IPS-NIHi7 (cell line): ENCODE data around the gene LRRN4.
"Not testable (repeated sequence)": the region's sequence is repeated elsewhere in the genome, so short reads cannot be mapped to it uniquely, and the experiment has no call there.

Experiments
- DNase-seq: peaks from one replicate; pipeline ENCODE4 v3.0.0; 2012; ENCODE audit warnings: mixed read lengths; ENCODE audit errors: extremely low spot score

LRRN4 gene

DNA sequence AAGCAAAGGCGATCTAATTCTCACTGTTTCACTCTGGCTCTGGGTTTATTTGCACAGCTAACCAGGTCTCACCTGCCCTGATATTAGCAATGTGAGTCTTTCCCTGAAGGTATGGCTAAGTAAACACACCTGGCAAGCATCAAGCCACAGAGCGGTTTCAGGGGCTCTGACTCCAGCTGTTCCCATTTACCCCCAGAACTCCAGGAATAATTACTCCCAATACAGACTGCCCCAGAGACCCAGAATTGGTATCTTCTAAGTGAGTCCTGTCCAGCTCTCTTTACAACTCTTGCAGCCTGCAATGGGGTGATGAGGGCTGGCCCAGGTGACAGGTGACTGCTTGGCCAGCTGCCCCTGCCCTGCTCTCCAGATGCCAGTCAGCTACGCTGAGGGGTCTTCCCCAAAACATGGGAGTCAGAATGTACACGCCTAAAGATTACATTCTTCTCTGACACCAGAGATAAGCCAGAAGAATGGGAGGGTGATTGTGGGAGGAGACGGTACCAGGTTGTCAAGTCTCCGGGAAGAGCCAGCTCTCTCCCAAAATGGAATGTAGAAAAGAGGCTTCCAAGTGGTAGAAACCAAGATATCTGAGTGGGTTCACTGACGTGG, 4.9 kb upstream of the LRRN4 start:
- DNase-seq, result no peak

DNA sequence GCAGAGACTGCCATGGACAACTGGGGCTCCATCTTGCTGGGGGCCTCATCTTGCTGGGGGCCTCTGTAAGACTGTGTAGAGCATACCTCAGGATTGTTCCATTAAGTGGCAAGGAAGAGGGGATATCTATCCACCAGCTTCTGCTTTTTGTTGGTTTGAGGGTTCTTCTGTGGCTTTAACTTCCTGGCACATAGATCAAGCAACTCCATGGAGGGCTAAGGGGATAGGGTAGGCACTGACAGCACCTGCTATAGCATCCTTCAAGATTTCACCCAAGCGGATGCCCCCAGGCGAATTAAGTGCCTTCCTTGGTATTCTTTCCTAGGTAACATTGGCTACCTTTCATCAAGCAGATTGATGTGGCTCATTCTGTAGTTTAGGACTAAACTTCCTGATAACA, 3.8 kb upstream of the LRRN4 start:
- no peak for DNase-seq

DNA sequence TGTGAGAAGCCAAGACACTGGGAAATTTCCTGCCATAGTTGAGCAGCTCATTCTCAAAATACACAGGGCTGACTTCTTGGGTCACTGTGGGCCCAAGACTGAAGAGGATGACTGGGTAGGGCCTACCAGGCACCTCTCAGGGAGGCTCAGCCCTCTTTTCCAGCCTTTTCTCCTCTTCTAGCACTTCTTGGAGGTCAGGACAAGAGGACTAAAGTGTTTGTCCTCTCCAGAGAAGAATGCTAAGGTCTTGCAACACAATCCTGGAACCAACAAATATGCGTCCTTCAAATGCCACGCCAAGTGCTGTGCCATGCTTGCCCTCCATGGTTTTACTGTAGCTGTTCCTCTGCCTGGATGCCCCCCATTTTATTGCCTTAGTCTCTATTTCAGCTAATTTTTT, 3.3 kb upstream of the LRRN4 start:
- DNase-seq, result no peak

DNA sequence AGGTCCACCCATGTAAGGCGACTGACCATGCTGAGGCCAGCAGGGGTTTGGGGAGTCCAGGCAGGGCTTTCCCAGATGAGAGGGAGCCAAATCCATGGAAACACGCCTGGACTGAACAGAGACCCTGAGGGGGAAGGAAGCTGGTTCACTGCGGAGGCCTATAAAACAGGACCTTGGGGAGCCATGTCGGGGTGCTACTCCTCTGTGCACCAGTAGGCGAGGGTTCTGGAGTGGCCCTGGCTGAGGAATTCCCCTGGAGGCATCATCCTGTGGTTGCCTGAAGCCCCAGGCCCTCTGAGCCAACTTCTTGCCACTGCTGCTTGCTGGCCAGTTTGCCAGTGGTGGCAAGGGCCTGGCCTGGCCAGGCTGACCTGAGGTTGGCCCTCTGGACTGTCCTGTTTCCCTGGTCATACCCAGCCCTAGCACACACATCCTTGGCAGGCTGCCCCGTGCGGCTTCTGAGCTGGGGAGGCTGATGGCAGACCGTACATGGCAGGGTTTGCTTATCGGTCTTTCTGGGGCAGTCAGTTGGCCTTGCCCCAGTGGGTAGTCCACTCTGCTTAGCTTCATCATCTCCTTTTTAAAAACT, 2.2 kb upstream of the LRRN4 start:
- no peak for DNase-seq

DNA sequence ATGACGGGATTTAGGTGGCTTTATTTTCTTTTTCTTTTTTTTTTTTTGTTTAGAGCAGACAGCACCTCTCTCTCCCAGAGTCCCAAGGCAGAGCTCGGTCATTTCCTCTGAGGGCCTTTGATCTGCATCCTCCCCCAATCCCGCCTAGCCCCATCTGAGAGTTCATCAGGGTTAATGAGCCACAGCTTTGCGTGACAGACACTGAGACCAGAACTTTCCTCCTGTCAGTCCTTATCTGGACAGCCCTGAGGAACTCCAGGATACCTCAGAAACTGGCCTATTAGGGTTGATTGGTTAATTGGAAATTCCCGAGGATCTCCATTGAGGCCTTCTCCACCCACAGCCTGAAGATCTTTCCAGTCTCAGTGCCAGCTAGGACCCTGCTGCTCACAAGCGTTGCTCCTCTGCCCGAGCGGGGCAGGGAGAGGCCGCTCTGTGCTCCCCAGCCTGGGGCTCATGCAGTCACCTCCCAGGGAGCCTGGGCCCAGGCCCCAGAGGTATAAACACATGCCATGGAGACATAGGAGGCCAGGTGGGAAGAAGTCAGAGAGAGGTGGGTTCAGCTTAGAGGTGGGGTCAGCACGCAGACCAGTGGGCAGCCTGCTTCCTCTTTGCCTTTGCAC, 1.4 kb upstream of the LRRN4 start:
- DNase-seq, result no peak

DNA sequence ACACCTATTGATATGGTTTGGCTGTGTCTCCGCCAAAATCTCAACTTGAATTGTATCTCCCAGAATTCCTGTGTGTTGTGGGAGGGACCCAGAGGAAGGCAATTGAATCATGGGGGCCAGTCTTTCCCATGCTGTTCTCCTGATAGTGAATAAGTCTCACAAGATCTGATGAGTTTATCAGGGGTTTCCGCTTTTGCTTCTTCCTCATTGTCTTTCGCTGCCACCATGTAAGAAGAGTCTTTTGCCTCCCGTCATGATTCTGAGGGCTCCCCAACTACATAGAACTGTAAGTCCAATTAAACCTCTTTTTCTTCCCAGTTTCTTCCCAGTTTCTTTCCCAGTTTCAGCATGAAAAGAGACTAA, 810 bp upstream of the LRRN4 start:
- not testable (repeated sequence) for DNase-seq

DNA sequence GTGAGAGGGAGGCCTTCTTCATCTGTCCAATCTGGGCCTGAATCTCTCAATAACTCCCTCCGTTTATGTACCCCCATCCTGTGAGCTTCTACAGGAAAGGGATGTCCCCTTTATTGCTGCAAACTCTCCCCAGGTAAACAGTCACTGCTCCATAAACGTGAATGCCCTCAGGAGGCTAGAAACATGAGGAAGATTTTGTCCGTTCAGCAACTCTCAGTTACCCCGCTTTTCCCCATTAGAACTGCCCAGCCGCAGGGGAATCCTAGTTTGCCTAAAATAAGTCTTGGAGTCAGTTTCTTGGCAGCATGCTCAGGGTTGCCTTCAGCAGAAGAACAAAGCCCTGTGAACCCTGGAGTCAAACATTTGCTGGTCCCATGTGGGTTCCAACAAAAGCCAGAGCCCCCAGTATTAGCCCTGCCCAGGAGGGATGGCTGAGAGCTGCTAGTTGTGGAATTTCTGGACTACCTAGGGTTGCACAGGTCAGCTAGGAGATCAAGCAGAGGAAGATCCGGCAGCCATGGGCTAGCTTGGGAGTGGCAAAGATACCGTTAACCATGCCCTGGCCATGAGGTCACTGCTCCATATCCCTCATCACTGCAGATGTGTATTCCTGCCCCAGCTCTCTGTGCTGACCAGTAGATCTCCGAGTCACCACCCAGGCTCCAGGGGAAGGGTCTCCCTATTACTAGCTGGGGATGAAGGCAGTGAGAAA, 640 bp downstream of the LRRN4 start:
- no peak for DNase-seq

DNA sequence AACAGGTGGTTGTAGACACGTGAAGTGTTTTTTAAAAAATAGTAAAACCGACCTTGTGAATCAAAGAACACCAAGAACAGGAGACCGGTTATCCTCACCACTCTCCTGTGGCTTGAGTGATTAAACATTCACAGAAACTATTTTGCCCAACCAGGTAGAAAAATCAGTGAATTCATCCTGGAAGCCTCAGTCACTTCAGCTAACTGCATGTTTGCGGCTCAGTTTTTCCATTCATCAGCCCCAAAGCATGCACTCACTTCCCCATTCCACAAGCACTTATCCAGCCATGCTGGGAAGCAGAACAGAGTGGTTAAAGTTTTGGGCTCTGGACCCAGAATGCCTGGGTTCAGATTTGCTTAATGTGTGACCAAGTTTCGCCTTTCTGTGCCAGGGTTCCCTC, 2.4 kb downstream of the LRRN4 start:
- no peak for DNase-seq

DNA sequence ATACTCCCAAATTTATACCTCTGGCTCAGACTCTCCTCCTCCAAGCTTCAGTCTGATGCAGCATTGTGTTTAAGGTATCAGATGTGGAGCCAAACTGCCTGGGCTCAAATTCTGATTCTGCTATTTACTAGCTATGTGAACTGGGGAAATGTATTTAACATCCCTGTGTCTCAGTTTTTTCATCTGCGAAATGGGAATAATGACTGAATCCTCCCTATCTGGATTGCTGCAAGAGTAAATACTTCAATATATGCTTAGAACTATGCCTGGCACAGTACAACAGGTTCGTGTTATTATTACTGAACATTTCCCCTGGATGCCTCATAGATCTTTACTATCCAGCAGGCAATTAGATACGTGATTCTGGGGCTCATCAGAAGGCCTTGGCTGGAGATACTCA, 5.5 kb downstream of the LRRN4 start:
- no peak for DNase-seq

DNA sequence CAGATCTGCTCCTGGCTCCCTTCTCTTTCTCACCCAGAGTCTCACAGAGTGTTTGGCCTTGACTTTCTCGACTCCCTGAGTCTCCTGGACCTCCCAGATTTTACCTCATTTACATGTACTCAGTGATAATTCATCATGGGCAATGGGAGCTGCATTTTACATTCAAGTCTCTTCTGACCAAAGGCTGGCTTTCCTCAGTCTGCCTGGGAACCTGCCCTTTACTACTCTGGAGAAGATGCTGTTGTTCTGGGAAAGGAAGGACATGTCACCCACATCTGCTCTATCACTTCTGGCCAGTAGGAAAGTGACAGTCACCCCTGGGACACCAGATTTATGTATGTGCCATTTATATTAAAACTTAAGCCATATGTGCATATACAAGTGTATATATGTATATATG, 7.4 kb downstream of the LRRN4 start:
- DNase-seq, result no peak

DNA sequence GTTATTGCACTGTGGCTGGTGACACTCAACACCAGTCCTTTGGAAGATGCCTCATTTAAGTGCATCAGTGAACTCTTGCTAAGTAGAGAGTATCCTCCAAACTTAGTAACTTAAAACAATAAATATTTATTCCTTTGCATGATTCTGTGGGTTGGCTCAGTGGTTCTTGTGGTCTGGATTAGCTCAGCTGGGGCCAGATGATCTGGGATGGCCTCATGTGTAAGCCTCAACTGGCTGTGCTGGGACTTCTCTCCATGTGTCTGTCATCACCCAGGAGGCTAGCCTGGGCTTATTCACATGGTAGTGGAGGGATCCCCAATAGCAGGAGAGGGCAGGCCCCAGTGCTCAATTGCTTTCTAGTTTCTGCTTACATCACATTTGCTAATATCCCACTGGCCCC, 8.3 kb downstream of the LRRN4 start:
- DNase-seq, result no peak

DNA sequence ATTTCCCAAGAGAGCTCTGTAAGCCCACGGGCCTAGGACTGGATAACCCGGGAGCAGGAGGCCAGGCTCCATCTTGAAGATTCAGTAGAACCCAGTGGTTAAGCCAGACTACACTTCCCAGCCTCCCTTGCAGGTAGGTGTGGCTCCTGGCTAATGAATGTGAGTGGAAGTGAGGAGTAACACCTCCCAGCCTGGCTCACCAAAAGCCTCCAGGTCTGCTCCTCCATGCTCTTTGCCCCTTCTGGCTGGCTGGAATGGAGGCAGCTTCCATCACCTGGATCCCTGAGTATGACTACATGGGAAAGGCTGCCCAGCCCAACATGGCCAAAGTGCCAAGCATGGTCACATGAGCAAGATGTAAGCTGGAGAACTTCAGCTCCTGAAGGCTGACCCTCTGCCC, 9.7 kb downstream of the LRRN4 start:
- DNase-seq, result peak; percentile 58

DNA sequence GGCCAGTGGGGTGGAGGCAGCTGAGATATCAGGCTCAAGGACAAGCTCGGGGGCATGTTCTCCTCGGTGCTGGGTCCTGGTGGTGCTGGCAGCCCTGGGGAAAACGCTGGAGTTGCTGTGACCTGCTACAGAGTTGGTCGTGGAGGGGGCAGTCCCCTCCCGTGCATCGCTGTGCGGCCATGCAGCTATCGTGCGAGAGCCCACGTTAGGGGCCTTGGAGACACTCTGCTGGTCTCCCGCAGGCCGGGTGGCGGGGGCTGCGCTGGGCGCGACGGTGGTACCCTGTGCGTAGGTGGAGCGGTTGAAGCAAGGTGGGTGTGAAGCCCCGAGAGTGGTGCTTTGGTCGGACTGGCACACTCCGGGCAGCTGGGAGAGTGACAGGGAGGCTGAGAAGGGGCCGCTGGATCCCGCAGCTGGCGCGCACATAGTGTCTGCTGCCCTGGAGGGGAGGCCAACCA, 12.0 kb downstream of the LRRN4 start:
- no peak for DNase-seq

DNA sequence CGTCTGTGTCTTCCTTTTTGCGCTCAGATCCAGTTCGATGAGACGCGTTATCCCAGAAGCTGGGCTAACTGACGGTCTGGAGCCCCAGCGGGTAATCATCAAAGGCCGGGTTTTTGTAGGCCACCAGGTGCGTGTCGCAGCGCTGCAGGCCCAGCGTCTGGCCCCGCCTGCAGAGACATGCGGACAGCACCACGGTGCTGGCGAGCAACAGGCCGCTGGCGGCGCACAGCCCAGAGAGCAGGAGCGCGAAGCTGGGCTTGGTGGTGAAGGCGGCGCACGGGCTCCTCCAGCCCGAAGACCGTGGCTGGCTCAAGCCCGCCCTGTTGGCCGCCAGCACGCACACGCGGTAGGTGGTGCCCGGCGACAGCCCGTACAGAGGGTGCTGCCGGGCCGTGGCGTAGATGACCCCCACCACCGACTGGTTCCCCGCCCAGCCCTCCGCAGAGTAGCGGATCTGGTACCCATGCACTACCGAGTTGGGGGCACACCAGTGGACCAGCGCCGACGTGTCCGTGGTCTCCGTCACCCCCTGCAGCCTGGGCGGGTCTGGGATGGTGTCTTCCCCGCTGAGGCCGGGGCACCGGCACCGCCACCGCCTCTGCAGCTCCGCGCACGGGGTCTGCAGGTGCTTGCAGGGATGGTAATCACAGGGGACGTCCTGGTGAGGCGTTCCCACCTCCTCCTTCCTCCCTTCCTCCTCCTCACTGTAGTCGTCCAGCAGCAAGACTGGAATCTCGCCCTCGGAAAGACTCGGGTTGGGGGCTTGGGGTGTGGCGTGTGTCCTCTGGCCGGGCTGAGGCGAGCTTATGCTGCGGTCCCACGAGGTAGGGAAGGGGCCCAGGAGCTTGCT, 12.7 kb downstream of the LRRN4 start:
- DNase-seq, result no peak

DNA sequence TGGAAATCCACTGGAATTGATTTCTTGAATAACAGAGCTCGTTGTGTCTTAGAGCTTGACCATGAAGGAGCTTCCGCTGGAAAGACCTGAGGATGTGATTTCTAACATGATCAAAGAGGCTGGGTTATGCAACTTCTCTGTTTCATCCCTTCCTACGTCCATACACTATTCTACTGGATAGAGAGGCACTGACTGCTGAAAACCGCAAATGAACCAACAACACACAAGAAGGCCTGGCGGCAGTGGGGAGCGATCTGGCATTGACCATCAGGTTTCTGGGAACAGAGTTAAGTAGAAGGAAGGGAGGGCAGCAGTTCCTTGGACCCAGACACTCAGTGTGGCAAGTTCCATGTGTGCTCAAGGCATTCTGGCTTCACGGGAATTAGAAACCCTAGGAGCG, 13.3 kb downstream of the LRRN4 start:
- no peak for DNase-seq

DNA sequence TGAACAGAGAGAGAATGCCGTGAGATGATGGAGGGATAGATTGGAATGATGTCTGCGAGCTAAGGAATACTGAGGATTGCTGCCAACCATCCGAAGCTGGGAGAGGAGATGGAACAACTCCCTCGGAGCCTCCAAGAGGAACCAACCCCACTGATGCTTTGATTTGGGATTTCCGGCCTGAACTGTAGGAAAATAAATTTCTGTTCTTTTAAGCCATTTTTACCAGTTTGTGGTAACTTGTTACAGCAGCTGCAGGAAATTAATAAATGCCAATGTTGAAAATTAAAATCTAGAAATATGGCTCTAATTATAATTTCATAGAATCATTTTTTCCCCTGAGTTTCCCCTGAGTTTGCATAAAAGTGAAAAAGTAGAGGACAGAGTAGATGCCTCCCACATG, 14.1 kb downstream of the LRRN4 start:
- DNase-seq, result no peak

DNA sequence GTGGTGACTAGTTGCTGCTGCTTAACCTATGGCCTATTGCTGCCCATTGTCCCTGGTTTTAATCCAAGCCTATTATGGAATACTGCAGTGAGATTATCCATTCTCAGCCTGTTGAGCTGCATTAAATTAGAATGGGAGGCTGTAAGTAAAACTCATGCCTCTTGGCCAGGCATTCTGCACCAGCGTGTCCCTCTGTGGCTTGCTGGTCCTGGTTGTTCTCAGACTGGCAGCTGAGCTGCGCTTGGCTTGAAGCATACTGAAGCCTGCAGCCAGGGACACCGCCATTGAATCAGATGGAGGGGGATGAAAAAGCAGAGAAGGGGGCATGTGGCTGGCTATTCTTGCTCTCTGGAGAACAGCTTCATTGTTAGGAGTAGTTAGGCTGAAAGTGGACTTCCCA, 15.6 kb downstream of the LRRN4 start:
- no peak for DNase-seq

DNA sequence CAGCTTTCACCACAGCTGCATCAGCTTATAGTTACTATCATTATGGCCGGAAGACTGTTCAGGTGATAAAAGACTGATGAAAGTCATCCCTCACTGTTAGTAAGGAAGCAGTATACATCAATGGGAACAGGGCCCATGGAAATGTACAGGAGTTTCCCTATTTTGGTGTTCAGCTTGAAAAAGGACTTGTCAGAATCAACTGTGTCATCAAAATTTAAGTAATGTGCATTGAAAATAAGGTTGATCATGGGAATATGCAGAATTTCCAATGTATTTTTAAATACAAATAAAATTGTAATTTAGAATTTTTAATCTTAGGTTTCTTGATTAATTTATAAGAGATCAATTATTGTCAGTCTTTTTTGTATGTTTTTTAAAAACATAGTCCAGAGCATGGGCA, 16.8 kb downstream of the LRRN4 start:
- no peak for DNase-seq

DNA sequence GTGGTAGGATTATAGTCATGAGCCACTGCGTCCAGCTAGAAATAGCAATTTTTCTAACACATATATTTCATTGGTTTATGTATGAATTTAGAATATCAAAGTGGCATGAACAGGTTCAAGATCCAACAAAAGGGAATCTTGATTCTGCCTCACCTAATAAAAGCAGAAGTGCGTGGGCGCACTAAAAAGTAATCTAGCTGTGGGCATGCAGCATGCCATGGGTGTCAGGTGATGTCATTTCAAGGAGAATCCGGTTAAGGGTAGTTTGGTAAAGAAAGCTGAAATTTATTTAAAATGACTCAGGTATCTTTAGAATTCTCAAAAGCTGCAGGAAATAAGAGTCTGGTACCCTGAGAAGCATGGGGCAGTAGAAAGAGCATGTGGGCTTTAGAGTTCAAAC, 17.6 kb downstream of the LRRN4 start:
- DNase-seq, result no peak

DNA sequence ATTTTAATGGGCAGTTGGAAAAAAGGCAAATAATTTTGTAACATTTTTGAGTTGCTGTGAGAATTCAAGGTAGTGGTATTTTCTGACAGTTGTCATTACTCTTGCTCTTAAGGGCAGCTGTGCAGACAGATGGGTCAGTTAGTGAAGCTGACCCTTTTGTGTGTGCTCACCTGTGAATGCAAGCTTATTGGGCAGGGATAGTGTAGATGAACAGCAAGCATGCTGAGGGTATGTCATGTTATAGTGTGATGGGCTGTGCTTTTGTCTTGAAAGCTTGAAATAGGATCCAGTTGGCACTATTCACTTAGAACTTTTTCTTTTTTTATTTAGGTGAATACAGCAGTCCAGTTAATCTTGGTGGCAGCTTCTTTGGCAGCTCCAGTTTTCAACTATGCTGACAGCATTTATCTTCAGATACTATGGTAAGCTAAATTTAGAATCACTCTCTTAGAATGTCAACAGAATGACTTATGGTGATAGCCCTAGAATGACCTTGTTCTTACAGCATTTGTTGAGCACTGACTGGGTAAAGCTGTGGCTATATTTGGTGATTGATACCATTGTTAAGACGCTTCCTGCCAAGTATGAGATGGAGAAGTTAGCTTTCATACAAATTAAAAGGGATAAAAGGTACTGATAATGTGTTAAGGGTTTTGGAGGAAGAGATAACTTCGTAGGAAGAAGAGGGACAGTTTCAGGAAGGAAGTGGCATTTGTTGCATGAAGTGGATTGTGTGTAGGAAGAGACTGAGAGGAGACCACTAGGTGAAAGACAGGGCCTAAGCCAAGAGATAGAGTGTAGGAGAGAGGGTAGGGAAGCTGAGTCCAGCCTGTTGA, 19.5 kb downstream of the LRRN4 start:
- no peak for DNase-seq

DNA sequence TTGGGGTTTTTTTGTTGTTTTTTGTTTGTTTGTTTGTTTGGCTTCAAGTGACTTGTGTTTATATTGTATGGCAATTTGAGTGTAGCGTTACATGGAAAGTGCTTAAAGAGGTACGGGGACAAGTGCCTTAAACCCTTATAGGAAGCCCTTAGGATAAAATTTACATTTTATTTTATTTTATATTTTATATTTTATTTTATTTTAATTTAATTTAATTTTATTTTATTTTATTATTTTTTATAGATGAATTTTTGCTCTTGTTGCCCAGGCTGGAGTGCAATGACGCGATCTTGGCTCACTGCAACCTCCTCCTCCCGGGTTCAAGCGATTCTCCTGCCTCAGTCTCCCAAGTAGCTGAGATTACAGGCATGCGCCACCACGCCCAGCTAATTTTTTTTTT, 21.0 kb downstream of the LRRN4 start:
- not testable (repeated sequence) for DNase-seq
